ES-I3 (cell line): ENCODE results near the gene SST.
"Not testable (repeated sequence)": the region's sequence is repeated elsewhere in the genome, so short reads cannot be mapped to it uniquely, and the experiment has no call there.

Source experiments
- H3K36me3 ChIP-seq: 2 replicates; pipeline ENCODE4 v1.6.1; 2013; ENCODE audit warnings: mild to moderate bottlenecking, low read length, control low read depth, moderate library complexity; ENCODE audit not compliant: insufficient read depth
- H3K4me1 ChIP-seq: 2 replicates; pipeline ENCODE4 v1.6.1; 2013; ENCODE audit warnings: mild to moderate bottlenecking, control low read depth, low read length; ENCODE audit not compliant: insufficient read depth
- H3K9ac ChIP-seq: 2 replicates; pipeline ENCODE4 v1.6.1; 2013; ENCODE audit warnings: low read depth, mild to moderate bottlenecking, low read length, moderate library complexity
- H3K9me3 ChIP-seq: 2 replicates; pipeline ENCODE4 v1.6.1; 2013; ENCODE audit warnings: mild to moderate bottlenecking, low read length, moderate library complexity; ENCODE audit not compliant: control insufficient read depth, insufficient read depth

SST gene

GRCh38 chr3:187665764-187666402 lies 4.3 kb downstream of the SST start:
- Histone ChIP-seq H3K36me3 (no peaks in the 10 kb centered on the region), H3K9ac (no peak overlapping the region), H3K4me1 (no peaks in the 10 kb centered on the region), H3K9me3 (no peaks in the 10 kb centered on the region)

GRCh38 chr3:187665010-187665409 lies 5.2 kb downstream of the SST start:
- Histone ChIP-seq H3K36me3 (no peaks in the 10 kb centered on the region), H3K4me1 (no peaks in the 10 kb centered on the region), H3K9ac (no peak overlapping the region), H3K9me3 (no peaks in the 10 kb centered on the region)

- Histone ChIP-seq H3K9ac (no peak overlapping the region), H3K36me3 (no peaks in the 10 kb centered on the region), H3K9me3 (no peaks in the 10 kb centered on the region), H3K4me1 (no peaks in the 10 kb centered on the region)
Measured at GRCh38 chr3:187662848-187663409, 7.3 kb downstream of the SST start.

- no peaks in the 10 kb centered on the region for H3K36me3 ChIP-seq
- no peaks in the 10 kb centered on the region for H3K4me1 ChIP-seq
- H3K9ac ChIP-seq = no peak overlapping the region
- H3K9me3 ChIP-seq = no peaks in the 10 kb centered on the region
Measured at GRCh38 chr3:187661267-187661666, 8.9 kb downstream of the SST start.

- Histone ChIP-seq H3K36me3 (no peaks in the 10 kb centered on the region), H3K9me3 (no peaks in the 10 kb centered on the region; the same call in 1 of the 2 replicates), H3K4me1 (no peaks in the 10 kb centered on the region), H3K9ac (no peak overlapping the region)
Measured at GRCh38 chr3:187651282-187651681, 18.9 kb downstream of the SST start.

- H3K4me1 ChIP-seq = no peaks in the 10 kb centered on the region
- H3K9ac ChIP-seq = no peak overlapping the region
- H3K36me3 ChIP-seq = no peaks in the 10 kb centered on the region
- H3K9me3 ChIP-seq = no peaks in the 10 kb centered on the region; the same call in 1 of the 2 replicates
Measured at GRCh38 chr3:187648177-187648576, 22.0 kb downstream of the SST start.

GRCh38 chr3:187646906-187647660 lies 23.1 kb downstream of the SST start:
- Histone ChIP-seq H3K36me3 (no peaks in the 10 kb centered on the region), H3K9me3 (no peaks in the 10 kb centered on the region; the same call in 1 of the 2 replicates), H3K9ac (no peak overlapping the region), H3K4me1 (no peaks in the 10 kb centered on the region)

GRCh38 chr3:187645379-187645778 lies 24.8 kb downstream of the SST start:
- H3K9ac ChIP-seq, H3K9me3 ChIP-seq, H3K36me3 ChIP-seq, H3K4me1 ChIP-seq: not testable (repeated sequence)

- peaks cover 9% of the 10 kb centered on the region for H3K9me3 ChIP-seq
Measured at GRCh38 chr3:187642861-187643260, 27.3 kb downstream of the SST start.

GRCh38 chr3:187641320-187642016 lies 28.7 kb downstream of the SST start:
- Histone ChIP-seq H3K4me1 (no peaks in the 10 kb centered on the region), H3K36me3 (no peaks in the 10 kb centered on the region; the same call in 1 of the 2 replicates), H3K9ac (no peak overlapping the region), H3K9me3 (peaks cover 9% of the 10 kb centered on the region)

More at GRCh38 chr3:187642861-187643260, 27.3 kb downstream of the SST start:
- H3K4me1 ChIP-seq = no peaks in the 10 kb centered on the region
- H3K9ac ChIP-seq = no peak overlapping the region
- H3K36me3 ChIP-seq = no peaks in the 10 kb centered on the region; the same call in 1 of the 2 replicates

GRCh38 chr3:187640569-187641059 lies 29.6 kb downstream of the SST start:
- H3K9ac ChIP-seq = no peak overlapping the region
- no peaks in the 10 kb centered on the region for H3K4me1 ChIP-seq
- peaks cover 9% of the 10 kb centered on the region for H3K9me3 ChIP-seq
- H3K36me3 ChIP-seq = no peaks in the 10 kb centered on the region; the same call in 1 of the 2 replicates

- Histone ChIP-seq H3K9me3 (peaks cover 9% of the 10 kb centered on the region), H3K9ac (no peak overlapping the region), H3K36me3 (no peaks in the 10 kb centered on the region; the same call in 1 of the 2 replicates), H3K4me1 (no peaks in the 10 kb centered on the region)
Measured at GRCh38 chr3:187639927-187640568, 30.1 kb downstream of the SST start.

- Histone ChIP-seq H3K4me1 (0 out of 2 replicates have a peak, but pooled peaks cover 3% of the 10 kb centered on the region), H3K9me3 (peaks cover 9% of the 10 kb centered on the region), H3K36me3 (no peaks in the 10 kb centered on the region; the same call in 1 of the 2 replicates), H3K9ac (no peak overlapping the region)
Measured at GRCh38 chr3:187636528-187636927, 33.7 kb downstream of the SST start.

GRCh38 chr3:187630404-187630803 lies 39.8 kb downstream of the SST start:
- Histone ChIP-seq H3K4me1 (0 out of 2 replicates have a peak, but pooled peaks cover 3% of the 10 kb centered on the region), H3K36me3 (no peaks in the 10 kb centered on the region), H3K9ac (no peak overlapping the region)

More at GRCh38 chr3:187630404-187630803, 39.8 kb downstream of the SST start:
- H3K9me3 ChIP-seq = no peaks in the 10 kb centered on the region; the same call in 1 of the 2 replicates
